Loucy (cell line): ENCODE data around the gene CPVL.

ENCODE experiments used
- H2AFZ ChIP-seq: fragments of 200-600 bp; sonication (generic); 2 replicates; pipeline ENCODE4 v1.6.0; 2016; ENCODE audit warnings: antibody characterized with exemption, mild to moderate bottlenecking, low read length, moderate library complexity
- H3F3A ChIP-seq: fragments of 200-600 bp; 2 replicates; pipeline ENCODE4 v1.6.0; 2016; ENCODE audit warnings: antibody characterized with exemption, low read depth, mild to moderate bottlenecking
- H3K27me3 ChIP-seq: fragments of 200-600 bp; sonication (generic); 2 replicates; pipeline ENCODE4 v1.6.1; 2014; ENCODE audit warnings: low read length, mild to moderate bottlenecking; ENCODE audit not compliant: insufficient read depth, poor library complexity, severe bottlenecking
- H3K36me3 ChIP-seq: fragments of 200-600 bp; sonication (generic); 2 replicates; pipeline ENCODE4 v1.6.1; 2016; ENCODE audit warnings: low read length; ENCODE audit not compliant: insufficient read depth
- H3K4me1 ChIP-seq: fragments of 200-600 bp; sonication (generic); 2 replicates; pipeline ENCODE4 v1.5.1; 2014; ENCODE audit warnings: low read length, mild to moderate bottlenecking; ENCODE audit not compliant: insufficient read depth, poor library complexity, severe bottlenecking
- H3K4me2 ChIP-seq: fragments of 200-600 bp; sonication (generic); 2 replicates; pipeline ENCODE4 v1.6.0; 2014; ENCODE audit warnings: antibody characterized with exemption, low read length, low read depth, mild to moderate bottlenecking; ENCODE audit not compliant: poor library complexity, severe bottlenecking
- H3K4me3 ChIP-seq: fragments of 200-600 bp; sonication (generic); 2 replicates; pipeline ENCODE4 v1.5.1; 2014; ENCODE audit warnings: low read length, mild to moderate bottlenecking, mixed read lengths; ENCODE audit not compliant: poor library complexity, severe bottlenecking
- H3K79me2 ChIP-seq: fragments of 200-600 bp; sonication (generic); 2 replicates; pipeline ENCODE4 v1.6.1; 2014; ENCODE audit warnings: low read length; ENCODE audit not compliant: insufficient read depth
- H3K9ac ChIP-seq: fragments of 200-600 bp; sonication (generic); 2 replicates; pipeline ENCODE4 v1.6.0; 2014; ENCODE audit warnings: mild to moderate bottlenecking, low read depth, low read length, moderate library complexity; ENCODE audit not compliant: poor library complexity, severe bottlenecking
- H3K9me2 ChIP-seq: fragments of 200-600 bp; sonication (generic); replicated peaks from 2 replicates; pipeline ENCODE4 v1.6.1; 2016; ENCODE audit warnings: low read depth, low read length, mixed read lengths
- H3K9me3 ChIP-seq: fragments of 200-600 bp; sonication (generic); 2 replicates; pipeline ENCODE4 v1.6.1; 2014; ENCODE audit warnings: mild to moderate bottlenecking, antibody characterized with exemption, low read length, low read depth; ENCODE audit not compliant: insufficient read depth
- H4K20me1 ChIP-seq: fragments of 200-600 bp; sonication (generic); 2 replicates; pipeline ENCODE4 v1.6.0; 2014; ENCODE audit warnings: antibody characterized with exemption, low read length, mild to moderate bottlenecking; ENCODE audit not compliant: insufficient read depth, poor library complexity, severe bottlenecking
- EZH2phosphoT487 ChIP-seq: fragments of 200-600 bp; IDR thresholded peaks from 2 replicates; pipeline ENCODE4 v1.6.1; 2018; ENCODE audit warnings: antibody characterized with exemption, mild to moderate bottlenecking, moderate library complexity, borderline replicate concordance
- TF ChIP-seq, protein P1 (sequence below): fragments of 200-600 bp; sonication (generic); conservative IDR thresholded peaks from 2 replicates; pipeline ENCODE4 v1.5.1; 2014; ENCODE audit warnings: mild to moderate bottlenecking, antibody characterized with exemption, low read length

Gene CPVL

DNA sequence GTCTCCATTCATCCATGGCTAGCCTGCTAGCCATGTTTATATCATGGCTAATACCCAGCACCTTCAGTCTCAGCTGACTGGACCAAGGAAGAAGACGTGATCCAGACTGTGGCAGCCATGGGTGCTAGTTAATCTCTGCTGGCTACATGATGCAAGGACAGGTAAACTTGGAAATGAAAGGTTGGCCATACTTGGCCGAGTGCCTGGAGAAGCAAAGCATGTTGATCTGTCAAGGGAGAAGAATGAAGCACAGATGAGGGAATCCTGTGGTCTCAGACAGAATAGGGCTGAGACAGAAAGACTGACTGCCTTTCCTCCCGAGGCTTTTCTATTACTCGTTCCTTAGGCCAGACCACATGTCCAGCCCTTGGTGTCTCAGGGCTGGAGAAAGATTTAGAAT lies 41.1 kb downstream of the CPVL start:
- H2AFZ ChIP-seq = no peak overlapping the region
- no peaks in the 10 kb centered on the region for H3K79me2 ChIP-seq
- no peaks in the 10 kb centered on the region for H3K36me3 ChIP-seq
- TF ChIP-seq EZH2phosphoT487 = no peak
- TF ChIP-seq, protein P1, sequence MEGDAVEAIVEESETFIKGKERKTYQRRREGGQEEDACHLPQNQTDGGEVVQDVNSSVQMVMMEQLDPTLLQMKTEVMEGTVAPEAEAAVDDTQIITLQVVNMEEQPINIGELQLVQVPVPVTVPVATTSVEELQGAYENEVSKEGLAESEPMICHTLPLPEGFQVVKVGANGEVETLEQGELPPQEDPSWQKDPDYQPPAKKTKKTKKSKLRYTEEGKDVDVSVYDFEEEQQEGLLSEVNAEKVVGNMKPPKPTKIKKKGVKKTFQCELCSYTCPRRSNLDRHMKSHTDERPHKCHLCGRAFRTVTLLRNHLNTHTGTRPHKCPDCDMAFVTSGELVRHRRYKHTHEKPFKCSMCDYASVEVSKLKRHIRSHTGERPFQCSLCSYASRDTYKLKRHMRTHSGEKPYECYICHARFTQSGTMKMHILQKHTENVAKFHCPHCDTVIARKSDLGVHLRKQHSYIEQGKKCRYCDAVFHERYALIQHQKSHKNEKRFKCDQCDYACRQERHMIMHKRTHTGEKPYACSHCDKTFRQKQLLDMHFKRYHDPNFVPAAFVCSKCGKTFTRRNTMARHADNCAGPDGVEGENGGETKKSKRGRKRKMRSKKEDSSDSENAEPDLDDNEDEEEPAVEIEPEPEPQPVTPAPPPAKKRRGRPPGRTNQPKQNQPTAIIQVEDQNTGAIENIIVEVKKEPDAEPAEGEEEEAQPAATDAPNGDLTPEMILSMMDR = no peak
- no peaks in the 10 kb centered on the region for H4K20me1 ChIP-seq
- H3K9me2 ChIP-seq = no peaks in the 10 kb centered on the region
- H3K27me3 ChIP-seq = no peaks in the 10 kb centered on the region
- H3K4me2 ChIP-seq = no peak overlapping the region
- H3K4me1 ChIP-seq = no peaks in the 10 kb centered on the region
- H3K9ac ChIP-seq = no peak overlapping the region
- H3K9me3 ChIP-seq = no peaks in the 10 kb centered on the region
- H3F3A ChIP-seq = no peaks in the 10 kb centered on the region
- H3K4me3 ChIP-seq = no peak overlapping the region

DNA sequence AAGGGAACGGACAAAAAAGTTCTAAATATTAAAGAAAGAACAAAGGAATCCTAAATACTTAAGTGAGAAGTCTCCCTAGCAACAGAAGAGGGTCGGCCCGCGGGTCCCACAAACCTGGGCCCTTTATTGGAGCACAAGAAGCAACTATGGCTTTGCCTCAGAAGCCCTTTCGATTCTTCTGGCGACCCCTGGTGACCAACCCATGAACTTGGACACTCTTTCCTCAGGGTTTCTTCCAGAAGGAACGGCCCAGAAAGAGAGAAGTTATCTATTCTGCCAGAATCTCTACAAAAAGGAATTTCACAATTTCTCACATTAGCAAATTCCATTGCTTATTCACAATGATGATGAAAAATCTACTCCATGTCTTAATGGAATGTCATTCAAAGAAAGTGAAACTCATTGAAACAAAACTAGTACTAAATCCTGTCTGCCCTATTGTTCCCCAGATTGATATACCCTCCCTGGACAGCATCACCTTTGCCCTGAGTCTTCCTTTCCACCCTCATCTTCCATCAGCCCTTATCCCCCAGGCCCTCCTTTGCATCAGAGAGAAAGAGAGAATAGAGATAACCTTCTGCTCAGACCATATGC lies 43.7 kb downstream of the CPVL start:
- TF ChIP-seq EZH2phosphoT487 = no peak
- TF ChIP-seq, protein P1 = peak; percentile 75
- Histone ChIP-seq H3K4me1 (no peaks in the 10 kb centered on the region), H3K9me2 (no peaks in the 10 kb centered on the region), H3K4me2 (no peak overlapping the region), H3K27me3 (no peaks in the 10 kb centered on the region), H3K4me3 (no peak overlapping the region), H3K9ac (no peak overlapping the region), H3K36me3 (no peaks in the 10 kb centered on the region), H3K79me2 (no peaks in the 10 kb centered on the region), H2AFZ (peak overlapping the region; percentile 75), H3F3A (no peaks in the 10 kb centered on the region), H4K20me1 (no peaks in the 10 kb centered on the region), H3K9me3 (no peaks in the 10 kb centered on the region)

DNA sequence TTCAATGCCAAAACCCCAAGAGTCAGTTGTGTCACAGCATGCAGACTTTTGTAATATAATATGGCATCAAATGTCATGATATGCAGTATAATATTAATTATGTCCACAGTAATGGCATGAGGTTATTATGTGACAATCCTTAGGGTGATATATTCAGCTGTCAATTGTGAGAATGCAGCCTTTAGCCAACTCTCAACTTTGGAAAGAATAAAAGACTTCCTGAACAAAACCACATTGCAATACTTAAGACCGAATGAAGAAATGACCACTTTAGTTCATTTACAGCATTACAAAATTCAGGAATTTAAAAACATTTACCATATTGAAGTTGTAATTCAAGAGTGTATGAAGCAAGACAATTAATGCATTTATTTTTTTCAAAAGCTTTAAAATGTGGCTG lies 45.4 kb downstream of the CPVL start:
- Histone ChIP-seq H3K4me1 (no peaks in the 10 kb centered on the region), H3F3A (no peaks in the 10 kb centered on the region), H3K9me2 (no peaks in the 10 kb centered on the region), H3K79me2 (no peaks in the 10 kb centered on the region), H2AFZ (no peak overlapping the region), H3K27me3 (no peaks in the 10 kb centered on the region), H3K4me3 (no peak overlapping the region), H3K9me3 (no peaks in the 10 kb centered on the region), H3K4me2 (no peak overlapping the region), H3K36me3 (no peaks in the 10 kb centered on the region), H4K20me1 (no peaks in the 10 kb centered on the region), H3K9ac (no peak overlapping the region)
- TF ChIP-seq, protein P1 = no peak
- TF ChIP-seq EZH2phosphoT487 = no peak
